Mammary epithelial cell (primary cell): ENCODE data around the gene GRIP1.

Experiments used
- CTCF ChIP-seq, 2 donors: IDR thresholded peaks in 1 of 2; conservative IDR thresholded peaks in 1 of 2; 2 replicates each; pipeline ENCODE4 v1.5.1; 2011 to 2012; ENCODE audit warnings: inconsistent platforms in 2 of 2, low read length in 2 of 2, mild to moderate bottlenecking in 2 of 2, control low read depth in 1 of 2, low read depth in 1 of 2; ENCODE audit not compliant: insufficient read depth in 1 of 2; ENCODE audit errors: extremely low read depth in 1 of 2
- EZH2 ChIP-seq: IDR thresholded peaks from 2 replicates; pipeline ENCODE4 v1.6.1; 2012; ENCODE audit warnings: low read length, inconsistent platforms, borderline replicate concordance

GRCh38 chr12:66605293-66605692 is 73.6 kb downstream of the GRIP1 start:
- TF ChIP-seq CTCF (conservative IDR thresholded peaks at IDR 0.05 in 1 of 2, IDR thresholded peaks at IDR 0.05 in 1 of 2; ENCODE audit: extremely low read depth in 1 of 2, insufficient read depth in 1 of 2, low read depth in 1 of 2, low read length in 2 of 2) (no peak), EZH2 (no peak)
